GM12873 (cell line): ENCODE data around the gene SRRM2.

ENCODE experiments used
- TF ChIP-seq, protein P1 (sequence below): IDR thresholded peaks from 2 replicates; pipeline ENCODE4 v1.5.1; 2012; ENCODE audit warnings: low read depth, mild to moderate bottlenecking, moderate library complexity, low read length, control low read depth; ENCODE audit not compliant: insufficient read depth; ENCODE audit errors: missing control alignments

SRRM2 gene

DNA sequence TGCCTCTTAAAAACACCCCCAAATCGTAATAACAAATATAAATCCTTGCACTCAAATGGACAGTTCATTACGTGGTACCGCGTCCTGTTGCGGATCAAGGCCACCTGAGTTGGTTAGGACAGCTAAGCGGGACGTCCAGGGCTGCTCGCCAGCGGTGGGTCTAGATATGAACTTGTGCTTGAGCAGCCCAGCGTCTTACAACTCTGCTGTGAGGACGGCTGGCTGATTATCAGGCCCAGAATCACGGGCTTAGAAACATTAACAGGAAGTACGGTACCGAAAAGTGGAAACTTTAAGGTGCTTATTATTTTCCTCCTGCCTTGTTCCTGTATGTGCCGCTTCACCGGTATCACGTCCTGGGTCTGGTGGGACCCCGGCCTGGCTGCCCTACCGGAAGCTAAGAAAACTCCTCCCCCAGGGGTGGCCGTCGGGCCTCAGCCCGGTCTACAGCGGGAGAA, 832 bp upstream of the SRRM2 start:
- TF ChIP-seq, protein P1, sequence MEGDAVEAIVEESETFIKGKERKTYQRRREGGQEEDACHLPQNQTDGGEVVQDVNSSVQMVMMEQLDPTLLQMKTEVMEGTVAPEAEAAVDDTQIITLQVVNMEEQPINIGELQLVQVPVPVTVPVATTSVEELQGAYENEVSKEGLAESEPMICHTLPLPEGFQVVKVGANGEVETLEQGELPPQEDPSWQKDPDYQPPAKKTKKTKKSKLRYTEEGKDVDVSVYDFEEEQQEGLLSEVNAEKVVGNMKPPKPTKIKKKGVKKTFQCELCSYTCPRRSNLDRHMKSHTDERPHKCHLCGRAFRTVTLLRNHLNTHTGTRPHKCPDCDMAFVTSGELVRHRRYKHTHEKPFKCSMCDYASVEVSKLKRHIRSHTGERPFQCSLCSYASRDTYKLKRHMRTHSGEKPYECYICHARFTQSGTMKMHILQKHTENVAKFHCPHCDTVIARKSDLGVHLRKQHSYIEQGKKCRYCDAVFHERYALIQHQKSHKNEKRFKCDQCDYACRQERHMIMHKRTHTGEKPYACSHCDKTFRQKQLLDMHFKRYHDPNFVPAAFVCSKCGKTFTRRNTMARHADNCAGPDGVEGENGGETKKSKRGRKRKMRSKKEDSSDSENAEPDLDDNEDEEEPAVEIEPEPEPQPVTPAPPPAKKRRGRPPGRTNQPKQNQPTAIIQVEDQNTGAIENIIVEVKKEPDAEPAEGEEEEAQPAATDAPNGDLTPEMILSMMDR, result no peak

DNA sequence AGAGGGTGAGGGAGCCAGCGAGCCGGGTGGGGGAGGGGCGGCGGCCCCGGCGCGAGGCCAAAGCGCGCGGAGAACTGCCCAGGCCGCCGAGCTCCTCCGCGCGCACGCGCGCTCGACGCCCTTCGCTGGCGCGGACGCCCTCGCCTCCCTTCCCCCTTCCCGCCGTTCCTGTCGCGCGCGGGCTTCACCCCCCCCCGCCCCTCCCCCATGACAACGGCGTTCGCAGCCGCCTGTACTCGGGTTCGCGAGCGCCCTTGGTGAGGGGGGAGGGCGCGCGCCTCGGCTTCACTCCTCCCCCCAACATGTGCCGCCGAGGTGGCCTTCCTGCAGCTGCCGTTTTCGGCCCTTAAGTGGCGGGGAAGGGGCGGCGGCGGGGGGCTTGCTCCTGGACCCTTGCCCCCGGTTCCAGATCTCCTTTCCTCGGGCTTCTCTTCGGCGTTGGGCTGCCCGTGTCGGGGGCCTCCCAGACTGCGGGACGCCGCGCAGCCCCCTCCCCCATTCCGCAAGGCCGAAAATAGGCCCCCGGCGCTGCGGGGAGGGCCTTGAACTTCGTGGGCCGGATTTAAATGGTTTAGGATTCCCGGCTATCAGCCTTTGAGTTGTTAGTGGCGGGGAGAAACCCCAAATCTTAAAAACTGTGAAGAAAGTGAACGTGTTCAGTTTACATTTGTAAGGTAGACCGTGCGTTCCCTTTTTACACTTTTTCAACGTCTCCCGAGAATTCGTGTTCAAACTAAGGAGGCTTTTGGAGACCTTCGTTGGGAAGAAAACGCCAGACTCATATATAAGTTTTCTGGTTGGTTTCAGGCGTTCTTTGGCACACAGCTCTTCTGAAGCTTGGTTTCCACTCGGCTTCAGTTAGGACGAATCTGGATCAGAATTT, 653 bp downstream of the SRRM2 start:
- TF ChIP-seq, protein P1, result no peak

DNA sequence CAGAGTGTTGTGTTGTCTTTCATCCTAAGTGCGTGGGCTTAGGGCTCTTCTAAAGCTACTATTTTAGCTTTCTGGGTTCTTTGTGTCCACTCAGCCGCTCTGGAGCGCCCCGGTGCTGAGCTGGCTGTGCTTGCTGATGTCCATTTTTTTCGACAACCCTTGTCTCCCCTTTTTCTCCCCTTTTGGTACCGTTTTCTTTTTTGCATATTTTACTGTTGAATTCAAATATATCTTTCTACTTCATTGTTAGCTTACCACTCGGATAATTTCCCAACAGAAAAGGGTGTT, 1.2 kb downstream of the SRRM2 start:
- TF ChIP-seq, protein P1, result no peak

DNA sequence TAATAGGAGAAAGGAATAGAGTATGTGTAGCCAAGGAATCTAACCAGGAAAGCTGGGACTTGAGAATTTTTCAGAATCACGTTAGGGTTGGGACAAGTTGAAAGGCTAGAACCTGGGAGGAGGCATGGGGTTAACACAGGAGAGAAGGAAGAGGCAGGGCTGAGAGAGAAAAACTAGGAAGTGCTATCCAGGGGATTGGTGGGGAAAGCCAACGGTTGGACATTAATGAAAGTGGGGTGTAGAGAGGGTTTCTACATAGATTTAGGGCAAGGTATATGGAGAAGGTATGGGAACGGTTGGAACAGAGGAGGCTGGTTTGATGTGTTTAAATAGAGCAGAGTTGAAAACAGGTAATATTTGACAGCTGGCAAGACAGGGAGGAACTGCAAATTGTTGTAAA, 2.7 kb downstream of the SRRM2 start:
- TF ChIP-seq, protein P1, result no peak

DNA sequence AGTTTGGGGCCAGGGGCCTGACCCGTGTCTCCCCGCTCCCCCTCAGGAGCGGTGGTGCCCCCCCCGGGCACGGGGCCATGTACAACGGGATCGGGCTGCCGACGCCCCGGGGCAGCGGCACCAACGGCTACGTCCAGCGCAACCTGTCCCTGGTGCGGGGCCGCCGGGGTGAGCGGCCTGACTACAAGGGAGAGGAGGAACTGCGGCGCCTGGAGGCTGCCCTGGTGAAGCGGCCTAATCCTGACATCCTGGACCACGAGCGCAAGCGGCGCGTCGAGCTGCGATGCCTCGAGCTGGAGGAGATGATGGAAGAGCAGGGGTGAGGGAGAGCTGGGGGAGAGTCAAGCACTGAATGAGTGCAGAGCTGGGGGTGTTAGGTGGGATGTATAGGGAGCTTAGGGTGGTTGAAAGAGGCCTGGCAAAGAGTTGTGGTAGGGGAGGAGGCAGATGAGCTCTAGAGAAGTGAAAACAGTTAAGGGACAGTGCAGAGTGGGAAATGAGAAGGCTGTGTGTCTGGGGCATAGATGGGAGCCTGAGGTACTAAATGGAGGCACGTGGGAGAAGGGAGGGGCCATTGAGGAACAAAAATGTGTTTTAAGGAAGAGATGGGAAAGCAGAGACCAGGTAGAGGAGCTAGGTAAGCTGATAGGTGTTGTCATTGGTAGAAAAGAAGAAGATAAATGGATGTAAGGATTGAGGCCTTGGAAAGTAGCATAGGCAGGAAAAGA, 4.0 kb downstream of the SRRM2 start:
- TF ChIP-seq, protein P1, result no peak

DNA sequence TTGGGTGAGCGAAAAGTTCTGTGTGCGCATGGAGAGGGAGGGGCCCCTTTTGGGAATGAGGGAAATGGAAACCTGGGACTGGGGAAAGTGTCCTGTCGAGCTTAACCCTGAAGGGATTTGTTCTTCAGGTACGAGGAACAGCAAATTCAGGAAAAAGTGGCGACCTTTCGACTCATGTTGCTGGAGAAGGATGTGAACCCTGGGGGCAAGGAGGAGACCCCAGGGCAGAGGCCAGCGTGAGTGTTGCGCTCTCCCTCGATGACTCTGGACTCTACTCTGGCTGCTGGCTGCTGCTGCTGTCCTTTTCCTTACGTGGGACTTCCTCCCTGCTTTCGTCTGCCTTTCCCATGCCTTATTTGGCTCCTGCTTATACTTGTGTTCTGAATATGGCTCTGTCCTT, 4.9 kb downstream of the SRRM2 start:
- TF ChIP-seq, protein P1, result no peak

DNA sequence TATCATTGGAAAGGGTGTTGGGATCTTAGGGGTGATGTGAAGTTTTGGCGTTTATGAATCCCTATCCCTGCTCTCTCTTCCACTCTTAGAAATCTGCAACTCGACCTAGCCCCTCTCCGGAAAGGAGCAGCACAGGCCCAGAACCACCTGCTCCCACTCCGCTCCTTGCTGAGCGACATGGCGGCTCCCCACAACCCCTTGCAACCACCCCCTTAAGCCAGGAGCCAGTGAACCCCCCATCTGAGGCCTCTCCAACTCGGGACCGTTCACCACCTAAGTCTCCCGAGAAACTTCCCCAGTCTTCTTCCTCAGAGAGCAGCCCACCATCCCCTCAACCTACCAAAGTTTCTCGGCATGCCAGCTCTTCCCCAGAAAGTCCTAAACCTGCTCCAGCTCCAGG, 9.0 kb downstream of the SRRM2 start:
- TF ChIP-seq, protein P1, result no peak
